Naive thymus-derived CD8-positive, alpha-beta T cell (primary cell): Measurements from ENCODE around the gene ALX4. TPM values are rescaled to one million over a fixed set of nuclear protein-coding genes. Genes with fewer than 3 reads are reported as not detected.

ENCODE experiments used
- ATAC-seq, 2 donors: fragments of 150-1000 bp; cut with Tn5 transposase in 1 of 2; sonication (Bioruptor Pico), chemical (Tn5 transposase) in 1 of 2; 1 replicate in 1 of 2; 2 replicates in 1 of 2; pipeline ENCODE4 v1.10.0; 2021; ENCODE audit warnings: mild to moderate bottlenecking in 2 of 2, moderate library complexity in 2 of 2
- POLR2A ChIA-PET: fragments of 350-600 bp; sonication (Branson Sonifier 250); formaldehyde crosslinking; loops from one replicate; lab custom pipeline; 2021; ENCODE audit warnings: antibody characterized with exemption; lab: Charles Lee
- DNase-seq, 10 donors: peaks; one replicate each; pipeline versions ENCODE4 v3.0.0 to v3.0.0-alpha.2; 2020 to 2022
- H3K27ac Mint-ChIP-seq, 10 donors: one replicate each; pipeline ENCODE4 v1.8.0; 2020 to 2022; ENCODE audit warnings: mild to moderate bottlenecking in 10 of 10, mixed read lengths in 10 of 10, moderate library complexity in 4 of 10, inconsistent platforms in 1 of 10
- H3K27me3 Mint-ChIP-seq, 5 donors: one replicate each; pipeline ENCODE4 v1.8.0; 2021 to 2022; ENCODE audit warnings: mixed read lengths in 5 of 5
- H3K36me3 Mint-ChIP-seq, 3 donors: one replicate each; pipeline ENCODE4 v1.8.0; 2020 to 2022; ENCODE audit warnings: mixed read lengths in 3 of 3, mild to moderate bottlenecking in 2 of 3, inconsistent platforms in 1 of 3
- H3K4me1 Mint-ChIP-seq, 4 donors: one replicate each; pipeline ENCODE4 v1.8.0; 2021 to 2022; ENCODE audit warnings: mixed read lengths in 4 of 4
- H3K4me3 Mint-ChIP-seq, 10 donors: one replicate each; pipeline ENCODE4 v1.8.0; 2020 to 2022; ENCODE audit warnings: mild to moderate bottlenecking in 10 of 10, mixed read lengths in 10 of 10, moderate library complexity in 6 of 10, inconsistent platforms in 1 of 10
- H3K9me3 Mint-ChIP-seq, 9 donors: one replicate each; pipeline ENCODE4 v1.8.0; 2020 to 2022; ENCODE audit warnings: mixed read lengths in 9 of 9, mild to moderate bottlenecking in 3 of 9, inconsistent platforms in 1 of 9, moderate library complexity in 1 of 9
- polyA plus RNA-seq, 3 donors: library from polyadenylated mRNA; unstranded; fragments of 300-500 nt; fragmentation: Illumina TruSeq; gene quantifications; one replicate each; pipeline ENCODE4 v1.2.3, GENCODE V29; 2021
- total RNA-seq, 8 experiments: library from RNA in 2 of 8; stranded (reverse) in 2 of 8; gene quantifications; one replicate each; pipeline ENCODE4 v1.2.3 and lab custom pipeline; 2021 to 2026

The ALX4 gene
- total and polyA plus RNA-seq, 5 experiments from 2014 or later: not detected

DNA sequence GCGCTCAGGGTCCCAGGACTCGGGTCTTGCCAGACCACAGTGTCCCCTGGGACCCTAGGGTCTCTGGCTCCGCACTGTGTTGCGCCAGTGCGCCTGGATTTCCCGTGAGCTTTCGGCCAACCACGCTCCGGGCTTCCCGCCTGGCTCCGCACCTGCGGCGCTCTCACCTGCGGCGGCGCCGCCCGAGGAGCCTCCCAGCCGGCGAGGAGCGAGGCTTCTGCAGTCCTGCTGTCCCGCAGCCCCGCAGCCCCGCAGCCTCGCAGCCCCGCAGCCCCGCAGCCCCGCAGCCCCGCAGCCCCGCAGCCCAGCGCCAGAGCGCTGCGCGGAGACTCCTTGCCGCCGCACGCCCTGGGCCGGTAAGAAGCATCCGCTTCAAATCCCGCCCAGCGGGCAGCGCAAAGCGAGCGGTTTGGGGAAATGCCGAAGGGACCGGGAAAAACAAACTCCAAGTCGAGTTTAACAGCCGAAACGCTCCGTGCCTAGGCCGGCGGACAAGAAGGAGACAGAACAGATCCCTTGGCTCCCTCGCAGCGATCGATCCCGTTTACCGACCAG is 939 bp downstream of the ALX4 start:
- Mint-ChIP-seq H3K9me3 (no peaks in the 10 kb centered on the region), H3K4me1 (peaks cover 4 to 36% (median 35%) of the 10 kb centered on the region in 4 donors), H3K36me3 (peaks cover 0 to 4% (median 0%) of the 10 kb centered on the region in 3 donors), H3K27ac (no peak overlapping the region), H3K4me3 (peak overlapping the region in 6 of 10 donors; percentile 45 to 69 (median 56)), H3K27me3 (peaks cover 32 to 92% (median 61%) of the 10 kb centered on the region in 5 donors)
- DNase-seq (no peak), ATAC-seq (no peak)
- POLR2A ChIA-PET: no interaction called here

- ATAC-seq: no peak
- Mint-ChIP-seq H3K27me3 (peaks cover 34 to 92% (median 63%) of the 10 kb centered on the region in 5 donors), H3K4me1 (peaks cover 7 to 40% (median 37%) of the 10 kb centered on the region in 4 donors), H3K27ac (no peak overlapping the region), H3K36me3 (peaks cover 0 to 4% (median 0%) of the 10 kb centered on the region in 3 donors), H3K4me3 (peak overlapping the region in 5 of 10 donors; percentile 15 to 89 (median 65)), H3K9me3 (no peaks in the 10 kb centered on the region)
- POLR2A ChIA-PET: no interaction called here
- no peak for DNase-seq
Observed at GRCh38 chr11:44308256-44308922, 1.6 kb downstream of the ALX4 start.

DNA sequence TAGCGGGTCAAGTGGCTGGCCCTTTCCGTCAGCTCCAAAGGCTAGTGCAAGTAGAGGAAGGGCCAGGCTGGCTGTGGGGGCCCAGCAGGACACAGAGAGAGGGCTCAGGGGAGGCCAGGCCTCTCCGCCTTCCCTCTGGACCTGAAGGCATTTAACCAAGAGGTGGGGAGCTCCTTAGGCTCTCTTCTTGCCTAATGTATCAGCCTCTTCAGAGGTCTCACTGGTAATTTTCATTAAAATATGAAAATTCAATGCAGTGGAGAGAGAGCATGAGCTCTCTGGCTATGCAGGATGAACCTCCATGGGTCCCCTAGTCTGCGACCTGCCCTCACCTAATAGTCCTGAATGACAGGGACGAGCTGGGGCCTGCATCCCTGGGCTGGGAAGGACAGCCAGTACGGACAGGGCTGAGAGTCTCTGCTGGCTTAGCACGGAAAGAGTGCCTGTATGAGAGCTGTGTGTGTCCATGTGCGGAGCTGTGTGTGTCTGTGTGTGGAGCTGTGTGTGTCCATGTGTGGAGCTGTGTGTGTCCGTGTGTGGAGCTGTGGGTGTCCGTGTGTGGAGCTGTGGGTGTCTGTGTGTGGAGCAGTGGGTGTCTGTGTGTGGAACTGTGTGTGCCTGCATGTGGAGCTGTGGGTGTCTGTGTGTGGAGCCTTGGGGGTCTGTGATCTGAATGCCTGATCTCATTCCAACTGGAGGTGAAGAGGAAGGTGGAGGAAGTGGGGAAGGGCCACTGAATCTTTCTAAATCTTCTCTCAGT is 2.4 kb downstream of the ALX4 start:
- no peaks in the 10 kb centered on the region for H3K9me3 Mint-ChIP-seq
- H3K4me3 Mint-ChIP-seq: peak overlapping the region in 7 of 10 donors; percentile 22 to 94 (median 72)
- ATAC-seq (no peak), DNase-seq (no peak)
- peaks cover 36 to 92% (median 63%) of the 10 kb centered on the region in 5 donors for H3K27me3 Mint-ChIP-seq
- peaks cover 7 to 44% (median 39%) of the 10 kb centered on the region in 4 donors for H3K4me1 Mint-ChIP-seq
- H3K27ac Mint-ChIP-seq: no peak overlapping the region
- peaks cover 0 to 4% (median 0%) of the 10 kb centered on the region in 3 donors for H3K36me3 Mint-ChIP-seq
- POLR2A ChIA-PET: no interaction called here

- Mint-ChIP-seq H3K9me3 (no peaks in the 10 kb centered on the region), H3K4me1 (peaks cover 7 to 44% (median 39%) of the 10 kb centered on the region in 4 donors), H3K27ac (no peak overlapping the region), H3K27me3 (peaks cover 31 to 92% (median 62%) of the 10 kb centered on the region in 5 donors), H3K4me3 (peak overlapping the region; percentile 66 to 94 (median 85)), H3K36me3 (peaks cover 0 to 2% (median 0%) of the 10 kb centered on the region in 3 donors)
- ATAC-seq: no peak
- POLR2A ChIA-PET: no interaction called here
- DNase-seq: no peak
Observed at GRCh38 chr11:44306918-44307244, 3.1 kb downstream of the ALX4 start.

GRCh38 chr11:44306052-44306917 is 3.7 kb downstream of the ALX4 start:
- H3K4me1 Mint-ChIP-seq: peaks cover 7 to 44% (median 39%) of the 10 kb centered on the region in 4 donors
- H3K9me3 Mint-ChIP-seq: no peaks in the 10 kb centered on the region
- ATAC-seq: no peak
- POLR2A ChIA-PET: no interaction called here
- peak overlapping the region; percentile 80 to 94 (median 86) for H3K4me3 Mint-ChIP-seq
- no peaks in the 10 kb centered on the region for H3K36me3 Mint-ChIP-seq
- H3K27ac Mint-ChIP-seq: peak overlapping the region in 1 of 10 donors; percentile 67
- peaks cover 30 to 92% (median 61%) of the 10 kb centered on the region in 5 donors for H3K27me3 Mint-ChIP-seq
- no peak for DNase-seq

GRCh38 chr11:44305470-44306051 is 4.4 kb downstream of the ALX4 start:
- DNase-seq (no peak), ATAC-seq (peak in 1 of 2 donors; percentile 30)
- Mint-ChIP-seq H3K27me3 (peaks cover 28 to 92% (median 60%) of the 10 kb centered on the region in 5 donors), H3K27ac (peak overlapping the region in 1 of 10 donors; percentile 67), H3K4me1 (peaks cover 7 to 43% (median 35%) of the 10 kb centered on the region in 4 donors), H3K4me3 (peak overlapping the region; percentile 80 to 94 (median 86)), H3K36me3 (no peaks in the 10 kb centered on the region), H3K9me3 (no peaks in the 10 kb centered on the region)
- POLR2A ChIA-PET: no interaction called here

GRCh38 chr11:44305026-44305469 is 4.9 kb downstream of the ALX4 start:
- no peaks in the 10 kb centered on the region for H3K9me3 Mint-ChIP-seq
- no peaks in the 10 kb centered on the region for H3K36me3 Mint-ChIP-seq
- POLR2A ChIA-PET: no interaction called here
- ATAC-seq (no peak), DNase-seq (no peak)
- H3K27ac Mint-ChIP-seq: no peak overlapping the region
- peak overlapping the region; percentile 80 to 94 (median 86) for H3K4me3 Mint-ChIP-seq
- H3K4me1 Mint-ChIP-seq: peaks cover 7 to 43% (median 35%) of the 10 kb centered on the region in 4 donors
- peaks cover 30 to 92% (median 64%) of the 10 kb centered on the region in 5 donors for H3K27me3 Mint-ChIP-seq

- POLR2A ChIA-PET: no interaction called here
- H3K27ac Mint-ChIP-seq: no peak overlapping the region
- peaks cover 7 to 43% (median 35%) of the 10 kb centered on the region in 4 donors for H3K4me1 Mint-ChIP-seq
- H3K9me3 Mint-ChIP-seq: no peaks in the 10 kb centered on the region
- peak overlapping the region; percentile 80 to 94 (median 86) for H3K4me3 Mint-ChIP-seq
- DNase-seq (no peak), ATAC-seq (no peak)
- no peaks in the 10 kb centered on the region for H3K36me3 Mint-ChIP-seq
- peaks cover 30 to 97% (median 68%) of the 10 kb centered on the region in 5 donors for H3K27me3 Mint-ChIP-seq
Observed at GRCh38 chr11:44304091-44305025, 5.6 kb downstream of the ALX4 start.

- H3K27ac Mint-ChIP-seq: no peak overlapping the region
- DNase-seq (no peak), ATAC-seq (no peak)
- H3K9me3 Mint-ChIP-seq: no peaks in the 10 kb centered on the region
- peaks cover 7 to 43% (median 32%) of the 10 kb centered on the region in 4 donors for H3K4me1 Mint-ChIP-seq
- H3K27me3 Mint-ChIP-seq: peaks cover 30 to 98% (median 65%) of the 10 kb centered on the region in 5 donors
- H3K4me3 Mint-ChIP-seq: peak overlapping the region in 3 of 10 donors; percentile 21 to 87 (median 86)
- POLR2A ChIA-PET: no interaction called here
- H3K36me3 Mint-ChIP-seq: no peaks in the 10 kb centered on the region
Observed at GRCh38 chr11:44303401-44303938, 6.5 kb downstream of the ALX4 start.

DNA sequence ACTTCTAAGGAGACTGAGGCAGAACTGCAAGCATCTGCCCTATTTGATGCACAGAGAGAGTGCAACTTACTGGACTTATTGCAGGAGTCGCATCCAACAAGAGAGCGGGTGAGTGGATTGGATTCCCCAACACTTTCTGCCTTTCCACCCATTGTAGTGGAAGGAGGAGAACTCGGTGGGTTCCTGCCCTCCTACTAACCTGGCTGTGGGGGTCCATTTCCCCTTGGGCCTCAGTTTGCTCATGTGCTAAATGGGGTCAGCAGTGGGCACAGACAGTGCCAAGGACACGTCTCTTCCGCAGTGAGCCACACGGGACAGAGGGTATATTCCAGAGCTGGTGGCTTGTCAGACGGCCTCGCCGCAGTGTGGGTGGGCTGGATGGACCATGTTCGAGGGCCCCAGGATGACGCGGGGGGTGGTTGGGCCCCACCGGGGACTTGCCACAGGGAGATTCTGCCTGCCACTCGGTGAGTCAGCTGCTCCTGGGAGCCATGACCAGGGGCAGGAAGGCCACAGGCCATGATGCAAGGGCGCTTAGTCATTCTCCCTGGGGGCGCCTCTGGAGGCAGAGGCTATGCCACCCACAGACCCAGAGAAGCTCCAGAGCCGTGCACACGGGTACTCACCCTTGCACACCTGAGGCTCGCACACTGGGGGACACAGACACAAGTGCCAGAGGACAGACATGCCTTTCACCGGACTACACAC is 8.2 kb downstream of the ALX4 start:
- H3K36me3 Mint-ChIP-seq: no peaks in the 10 kb centered on the region
- peaks cover 7 to 33% (median 30%) of the 10 kb centered on the region in 4 donors for H3K4me1 Mint-ChIP-seq
- H3K9me3 Mint-ChIP-seq: no peaks in the 10 kb centered on the region
- peak overlapping the region in 1 of 10 donors; percentile 44 for H3K27ac Mint-ChIP-seq
- no peak overlapping the region for H3K4me3 Mint-ChIP-seq
- POLR2A ChIA-PET: no interaction called here
- DNase-seq (no peak), ATAC-seq (no peak)
- peaks cover 23 to 90% (median 52%) of the 10 kb centered on the region in 5 donors for H3K27me3 Mint-ChIP-seq
